ENCODE results near the gene ARID1A. TPM values are rescaled to one million over a fixed set of nuclear protein-coding genes. Genes with fewer than 3 reads are reported as not detected.

The ARID1A gene
- total and polyA plus RNA-seq, 2 donors (not counting 3 experiments of a cell fraction or from before 2014, with no cell fraction given): 36.9 to 77.2 TPM

- Histone ChIP-seq H3K27me3 (ENCODE audit: control insufficient read depth in 2 of 2, insufficient read depth in 2 of 2, low read length in 2 of 2) (no peaks in the 10 kb centered on the region), H3K9me3 (replicated peaks; ENCODE audit: control insufficient read depth, insufficient read depth, low read length) (no peaks in the 10 kb centered on the region), H2AFZ (ENCODE audit: low read depth, low read length) (no peak overlapping the region), H3K4me1 (ENCODE audit: control insufficient read depth, extremely low read depth, insufficient read depth, low read length) (peaks cover 44% of the 10 kb centered on the region), H3K79me2 (ENCODE audit: control insufficient read depth, insufficient read depth, low read length) (peaks cover 4% of the 10 kb centered on the region), H4K20me1 (replicated peaks; ENCODE audit: control insufficient read depth, extremely low read depth, insufficient read depth, low read length) (no peaks in the 10 kb centered on the region), H3K27ac (ENCODE audit: insufficient read depth, low read depth, low read length) (no peak overlapping the region), H3K4me2 (ENCODE audit: insufficient read depth, low read length) (no peak overlapping the region), H3K9me1 (replicated peaks; ENCODE audit: control insufficient read depth, extremely low read depth, insufficient read depth, low read length) (no peaks in the 10 kb centered on the region), H3K9ac (replicated peaks; ENCODE audit: extremely low read depth, insufficient read depth, low read length) (no peak overlapping the region), H3K36me3 (ENCODE audit: control insufficient read depth in 2 of 2, extremely low read depth in 1 of 2, insufficient read depth in 2 of 2, low read length in 2 of 2) (peaks cover 11 to 21% of the 10 kb centered on the region in 2 experiments), H3K4me3 (replicated peaks in 1 of 3; ENCODE audit: insufficient read depth in 1 of 3, low read depth in 1 of 3, low read length in 3 of 3) (no peak overlapping the region)
- FAIRE-seq: no peak
- intact Hi-C loops (cut with micrococcal nuclease): no loop called here
- BruUV-seq (replicated peaks): no TSS peak
- no peak for DNase-seq (ENCODE audit: low read depth, low spot score)
- ChIA-PET CTCF (interaction anchor here (1.4 to 9.4 kb wide), 3 partner anchors 12 to 179 kb away, joined by 3 to 428 read pairs (median 9); no protein-coding TSS in a partner anchor), POLR2A (no interaction called here)
- no peak for TF ChIP-seq JUN (IDR thresholded peaks at IDR 0.05; ENCODE audit: borderline replicate concordance, insufficient read depth, insufficient read length, low read depth)
- no peak for TF ChIP-seq EZH2 (IDR thresholded peaks at IDR 0.05; ENCODE audit: borderline replicate concordance, low read depth, low read length, severe bottlenecking)
- no peak for TF ChIP-seq MYC (IDR thresholded peaks at IDR 0.05; ENCODE audit: low read depth, low read length)
- TF ChIP-seq, protein P1, sequence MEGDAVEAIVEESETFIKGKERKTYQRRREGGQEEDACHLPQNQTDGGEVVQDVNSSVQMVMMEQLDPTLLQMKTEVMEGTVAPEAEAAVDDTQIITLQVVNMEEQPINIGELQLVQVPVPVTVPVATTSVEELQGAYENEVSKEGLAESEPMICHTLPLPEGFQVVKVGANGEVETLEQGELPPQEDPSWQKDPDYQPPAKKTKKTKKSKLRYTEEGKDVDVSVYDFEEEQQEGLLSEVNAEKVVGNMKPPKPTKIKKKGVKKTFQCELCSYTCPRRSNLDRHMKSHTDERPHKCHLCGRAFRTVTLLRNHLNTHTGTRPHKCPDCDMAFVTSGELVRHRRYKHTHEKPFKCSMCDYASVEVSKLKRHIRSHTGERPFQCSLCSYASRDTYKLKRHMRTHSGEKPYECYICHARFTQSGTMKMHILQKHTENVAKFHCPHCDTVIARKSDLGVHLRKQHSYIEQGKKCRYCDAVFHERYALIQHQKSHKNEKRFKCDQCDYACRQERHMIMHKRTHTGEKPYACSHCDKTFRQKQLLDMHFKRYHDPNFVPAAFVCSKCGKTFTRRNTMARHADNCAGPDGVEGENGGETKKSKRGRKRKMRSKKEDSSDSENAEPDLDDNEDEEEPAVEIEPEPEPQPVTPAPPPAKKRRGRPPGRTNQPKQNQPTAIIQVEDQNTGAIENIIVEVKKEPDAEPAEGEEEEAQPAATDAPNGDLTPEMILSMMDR (IDR thresholded peaks at IDR 0.05; ENCODE audit: extremely low read depth in 1 of 2, insufficient read depth in 1 of 2, low read depth in 1 of 2, low read length in 2 of 2): no peak
- dilution Hi-C loops (cut with MboI; ENCODE audit: extremely low pct_ligation_motif_present, low sequenced_read_pairs): no loop called here
Measured at GRCh38 chr1:26783646-26784022, 87.8 kb downstream of the ARID1A start.
